SK-N-SH (cell line): Measurements from ENCODE around the gene SIRT5.

ENCODE experiments used
- EP300 ChIP-seq, 2 experiments: IDR thresholded peaks; 2 replicates each; pipeline versions ENCODE4 v1.4.0 to v1.6.1; 2012; ENCODE audit warnings: borderline replicate concordance in 1 of 2, low read depth in 1 of 2, low read length in 1 of 2
- FOXJ3 ChIP-seq: sonication (generic); formaldehyde crosslinking; IDR thresholded peaks from 2 replicates; pipeline ENCODE4 v1.5.1; 2020; ENCODE audit warnings: mild to moderate bottlenecking, missing genetic modification reagents
- TAF1 ChIP-seq: IDR thresholded peaks from 2 replicates; pipeline ENCODE4 v1.6.1; 2012; ENCODE audit warnings: low read depth, mild to moderate bottlenecking, low read length, moderate library complexity, borderline replicate concordance
- TF ChIP-seq, protein P1 (sequence below): IDR thresholded peaks from 2 replicates; pipeline ENCODE4 v1.4.0; 2012; ENCODE audit warnings: low read depth

DNA sequence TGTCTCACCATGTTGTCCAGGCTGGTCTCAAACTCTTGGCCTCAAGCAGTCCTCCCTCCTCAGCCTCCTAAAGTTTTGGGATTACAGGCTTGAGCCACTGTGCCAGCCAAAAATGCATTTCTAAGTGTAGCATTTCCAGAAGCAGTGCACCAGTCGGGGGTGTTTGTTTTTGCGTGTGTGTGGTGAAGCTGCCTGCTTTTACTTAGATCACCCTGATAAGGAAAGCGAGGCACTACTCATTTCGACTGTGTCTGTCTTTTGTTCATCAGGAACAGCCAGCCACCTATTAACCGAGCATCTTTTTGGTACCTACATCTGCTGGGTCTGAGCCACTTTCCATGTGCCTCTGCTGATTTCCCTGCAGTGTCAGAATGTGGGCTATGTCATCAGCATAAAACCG, 18.7 kb downstream of the SIRT5 start:
- TF ChIP-seq EP300 (IDR thresholded peaks at IDR 0.05; ENCODE audit: borderline replicate concordance in 1 of 2, low read depth in 1 of 2, low read length in 1 of 2) (0 out of 4 replicates have a peak, but pooled peaks of 1 of the 2 experiments have one; percentile 8), FOXJ3 (no peak), TAF1 (no peak)
- TF ChIP-seq, protein P1, sequence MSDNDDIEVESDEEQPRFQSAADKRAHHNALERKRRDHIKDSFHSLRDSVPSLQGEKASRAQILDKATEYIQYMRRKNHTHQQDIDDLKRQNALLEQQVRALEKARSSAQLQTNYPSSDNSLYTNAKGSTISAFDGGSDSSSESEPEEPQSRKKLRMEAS, result no peak
